GM19238 (cell line): Measurements from ENCODE around the gene MAS1L.

Source experiments
- DNase-seq: peaks from one replicate; pipeline ENCODE4 v3.0.0; 2011; ENCODE audit warnings: low spot score; ENCODE audit not compliant: insufficient read length

MAS1L gene, protein sequence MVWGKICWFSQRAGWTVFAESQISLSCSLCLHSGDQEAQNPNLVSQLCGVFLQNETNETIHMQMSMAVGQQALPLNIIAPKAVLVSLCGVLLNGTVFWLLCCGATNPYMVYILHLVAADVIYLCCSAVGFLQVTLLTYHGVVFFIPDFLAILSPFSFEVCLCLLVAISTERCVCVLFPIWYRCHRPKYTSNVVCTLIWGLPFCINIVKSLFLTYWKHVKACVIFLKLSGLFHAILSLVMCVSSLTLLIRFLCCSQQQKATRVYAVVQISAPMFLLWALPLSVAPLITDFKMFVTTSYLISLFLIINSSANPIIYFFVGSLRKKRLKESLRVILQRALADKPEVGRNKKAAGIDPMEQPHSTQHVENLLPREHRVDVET

DNA sequence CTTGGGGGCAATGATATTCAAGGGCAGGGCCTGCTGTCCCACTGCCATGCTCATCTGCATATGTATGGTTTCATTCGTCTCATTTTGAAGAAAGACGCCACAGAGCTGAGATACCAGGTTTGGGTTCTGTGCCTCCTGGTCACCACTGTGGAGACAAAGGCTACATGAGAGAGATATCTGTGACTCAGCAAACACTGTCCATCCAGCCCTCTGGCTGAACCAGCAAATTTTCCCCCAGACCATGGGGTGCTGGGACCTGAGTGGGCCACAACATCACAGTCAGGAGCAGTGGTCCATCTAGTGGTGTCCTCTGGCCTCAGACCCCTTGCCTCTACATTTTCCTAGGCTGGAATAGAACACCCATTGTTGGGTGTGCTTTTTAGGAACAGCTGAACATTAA lies at the start of gene MAS1L:
Gene MAS1L (minus strand): TSS at position 297 of the 400 bp plus-strand sequence. CDS start 54 bp downstream, at position 243.
- DNase-seq: no peak

DNA sequence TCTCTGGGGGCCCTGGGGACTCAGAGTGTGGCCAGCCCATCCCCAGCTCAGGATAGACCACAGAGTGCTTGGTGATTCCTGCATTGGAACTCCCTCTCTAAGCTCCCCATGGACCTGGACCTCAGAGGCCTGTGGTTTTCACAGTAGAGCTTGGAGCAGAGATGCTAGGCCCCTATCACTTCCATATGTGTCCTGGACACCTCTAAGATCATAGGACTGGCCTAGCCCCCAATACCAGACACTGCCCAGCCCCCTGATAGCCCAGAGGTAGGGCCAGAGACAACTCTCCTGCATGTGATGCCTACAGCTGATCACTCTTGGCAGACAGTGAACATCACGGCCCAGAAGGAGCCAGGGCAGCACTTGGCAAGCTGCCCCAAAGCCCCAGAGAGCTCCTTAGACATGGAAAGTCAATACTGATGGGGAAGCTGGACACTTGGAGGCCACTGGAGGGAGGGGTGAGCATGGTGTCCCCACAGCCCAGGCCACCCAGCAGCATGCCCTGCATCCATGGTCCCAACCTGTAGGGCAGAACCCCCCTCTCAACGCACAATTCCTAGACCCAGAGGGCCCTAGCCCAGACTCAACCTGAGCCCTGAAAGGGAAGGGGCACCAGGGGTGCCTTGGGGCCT lies 44.7 kb upstream of the MAS1L start:
- DNase-seq: no peak

DNA sequence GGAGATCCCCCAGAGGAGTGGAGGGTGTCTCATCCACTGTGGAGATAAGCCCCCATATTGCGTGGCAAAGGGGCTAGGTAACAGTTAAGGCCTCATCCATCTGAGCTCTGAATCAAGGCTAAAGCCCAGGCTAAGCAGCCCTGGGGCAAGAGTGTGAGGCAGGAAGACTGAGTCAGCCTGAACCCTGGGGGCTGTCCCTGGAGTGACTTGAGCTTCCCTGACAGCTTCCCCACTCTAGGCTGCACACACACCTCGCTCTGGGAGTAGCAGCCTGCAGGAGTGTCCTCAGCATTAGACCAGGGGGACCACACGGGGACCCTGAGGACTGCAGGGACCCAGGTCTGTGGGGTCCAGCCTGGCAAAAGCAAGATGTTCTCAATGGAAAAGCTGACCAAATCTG lies 43.9 kb upstream of the MAS1L start:
- DNase-seq: no peak

DNA sequence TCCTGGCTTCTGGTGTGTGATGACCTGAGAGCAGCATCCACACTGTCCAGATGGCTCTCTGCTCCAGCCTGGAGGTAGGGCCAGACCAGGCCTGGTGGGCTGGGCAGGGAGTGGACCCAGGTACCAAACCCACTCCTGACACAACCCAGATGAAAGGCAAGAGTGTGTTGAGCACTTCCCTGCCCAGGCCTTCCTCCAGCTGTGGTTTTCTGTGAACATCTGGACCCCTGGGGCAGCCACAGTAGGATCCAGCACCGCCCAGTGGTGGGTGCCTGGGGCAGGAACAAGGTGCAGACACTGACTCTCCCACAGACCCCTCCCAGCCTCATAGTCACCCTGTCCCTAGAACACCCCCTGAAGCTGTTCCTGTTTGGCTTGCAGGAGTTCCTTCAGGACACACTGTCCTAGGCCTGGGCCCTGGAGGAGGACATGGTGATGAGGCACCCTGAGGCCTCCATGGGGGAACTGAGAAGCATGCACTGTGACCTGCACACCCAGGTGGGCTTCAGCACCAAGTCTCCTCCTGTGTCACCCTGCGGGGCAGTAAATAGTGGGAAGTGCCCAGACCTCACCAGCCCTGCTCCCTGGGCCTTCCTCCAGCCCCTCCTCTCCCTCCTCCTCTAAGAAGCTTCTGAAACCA lies 43.0 kb upstream of the MAS1L start:
- no peak for DNase-seq

DNA sequence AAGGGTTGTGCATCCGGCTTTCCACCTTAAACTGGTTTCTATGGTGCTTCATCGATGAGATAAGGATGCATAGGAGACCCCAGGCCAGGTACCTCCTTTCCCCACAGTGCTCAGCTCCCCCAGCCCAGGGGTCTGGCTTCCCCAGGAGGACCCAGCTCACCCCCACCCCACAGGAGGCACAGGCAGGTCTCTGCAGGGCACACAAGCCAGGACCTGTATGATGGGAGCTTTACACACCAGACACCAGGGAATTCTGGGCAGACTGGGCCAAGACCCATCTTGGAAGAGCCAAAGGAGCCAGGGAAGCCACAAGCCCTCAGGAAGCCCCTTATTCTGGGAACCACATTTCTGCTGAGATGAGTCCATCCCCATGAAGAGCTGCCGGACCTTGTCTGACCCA lies 42.2 kb upstream of the MAS1L start:
- DNase-seq: no peak

DNA sequence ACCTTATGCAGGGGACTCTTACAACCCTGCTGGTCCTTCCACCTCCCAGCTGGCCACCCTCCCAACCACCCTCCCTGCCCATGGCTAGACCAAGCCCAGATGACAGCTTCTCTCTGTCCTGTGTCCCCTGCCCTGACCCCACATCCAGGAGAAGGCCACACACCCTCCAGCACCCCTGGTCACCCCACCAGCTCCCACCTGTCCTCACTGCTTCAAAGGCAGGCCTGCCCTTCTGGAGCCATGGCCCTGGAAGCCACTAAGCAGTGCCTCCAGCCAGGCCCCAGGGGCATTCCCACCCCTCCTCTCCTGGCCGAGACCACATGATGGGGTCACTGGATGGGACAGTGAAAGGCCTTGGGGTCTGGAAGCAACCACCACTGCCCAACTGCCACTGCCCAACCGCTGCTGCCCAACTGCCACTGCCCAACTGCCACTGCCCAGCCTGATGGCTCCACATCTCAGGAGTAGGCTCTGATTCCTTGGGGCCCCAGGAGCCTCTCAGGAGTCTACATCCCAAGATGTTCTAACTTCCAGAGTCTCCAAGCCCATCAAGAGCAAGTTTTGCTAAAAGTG lies 41.3 kb upstream of the MAS1L start:
- no peak for DNase-seq

DNA sequence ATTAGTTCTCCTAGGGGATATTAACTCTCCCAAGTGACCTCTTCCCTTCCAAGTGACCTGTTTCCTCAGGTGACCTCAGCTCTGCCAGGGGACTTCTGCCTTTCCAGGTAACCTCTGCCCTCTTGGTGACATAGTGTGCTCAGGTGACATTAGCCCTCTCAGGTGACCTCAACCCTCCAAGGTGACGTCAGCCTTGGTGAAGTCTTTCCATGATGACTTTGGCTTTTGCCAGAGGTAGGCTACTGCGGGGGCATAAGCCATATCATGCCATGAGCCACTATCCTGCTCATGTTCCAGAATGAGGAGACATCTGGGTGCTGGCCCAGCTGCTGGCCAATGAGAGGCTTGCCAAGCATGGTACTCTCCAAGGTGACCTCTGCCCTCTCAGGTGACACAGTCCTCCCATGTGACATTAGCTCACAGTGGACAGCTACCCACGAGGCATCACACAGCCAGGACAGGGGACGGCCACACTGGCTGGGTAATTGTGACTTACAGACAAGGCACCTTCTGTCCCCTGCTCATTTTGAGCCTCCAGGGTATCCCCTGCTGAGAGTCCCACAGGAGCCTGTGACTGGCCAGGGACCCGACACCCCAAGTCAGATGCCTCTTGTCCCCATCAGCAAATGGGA lies 40.7 kb upstream of the MAS1L start:
- no peak for DNase-seq

DNA sequence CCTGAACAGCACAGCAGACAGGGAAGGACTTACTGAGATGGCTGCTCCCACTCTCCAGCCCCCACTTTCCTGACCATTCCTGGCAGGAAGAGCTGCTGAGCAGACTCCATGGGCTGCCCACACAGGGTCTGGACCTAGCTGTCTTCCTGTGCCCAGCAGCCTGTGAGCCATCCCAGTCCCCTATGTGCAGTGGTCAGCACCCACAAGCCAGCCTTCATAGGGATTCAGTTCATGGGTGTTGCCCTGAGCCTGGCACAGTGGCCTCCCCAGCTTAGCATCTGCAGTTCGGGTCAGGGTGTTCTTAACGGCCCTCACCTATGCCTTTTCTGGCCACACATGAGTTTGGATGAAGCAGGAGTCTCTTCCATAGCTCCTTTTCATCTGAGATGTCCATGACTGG lies 39.8 kb upstream of the MAS1L start:
- DNase-seq: no peak

DNA sequence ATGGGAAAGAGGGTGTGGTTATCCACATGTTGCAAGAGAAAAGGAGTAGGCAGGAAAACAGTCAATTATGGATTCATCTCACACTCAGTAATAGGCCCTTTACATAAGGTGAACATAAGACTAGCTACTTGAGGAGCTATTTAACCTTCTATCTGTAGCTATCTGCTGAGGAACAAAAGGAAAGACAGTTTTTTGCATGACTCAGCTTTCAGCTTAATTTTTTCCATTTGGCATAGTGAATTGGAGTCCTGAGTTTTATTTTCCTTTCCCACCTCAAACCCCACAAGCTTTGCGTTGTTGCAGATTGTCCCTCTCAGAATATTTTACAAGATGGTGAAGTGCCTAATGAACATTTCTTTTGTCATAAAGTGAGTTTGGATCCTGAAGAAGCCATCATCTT lies 39.4 kb upstream of the MAS1L start:
- no peak for DNase-seq

DNA sequence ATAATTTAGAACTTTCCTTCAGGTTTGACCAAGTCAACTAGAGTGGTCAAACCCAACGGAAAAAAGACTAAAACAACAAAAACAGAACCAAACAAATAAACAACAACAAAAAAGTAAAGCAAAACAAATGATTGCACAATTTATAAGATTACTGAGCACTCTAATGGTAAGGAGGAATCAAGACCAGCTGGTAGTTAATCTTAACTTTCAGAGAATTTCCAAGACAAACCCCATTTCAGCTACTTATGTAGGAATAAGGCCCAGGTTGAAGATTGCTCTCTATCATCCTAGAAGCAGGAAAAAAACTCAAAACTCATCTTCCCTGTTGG lies 37.5 kb upstream of the MAS1L start:
- DNase-seq: no peak

DNA sequence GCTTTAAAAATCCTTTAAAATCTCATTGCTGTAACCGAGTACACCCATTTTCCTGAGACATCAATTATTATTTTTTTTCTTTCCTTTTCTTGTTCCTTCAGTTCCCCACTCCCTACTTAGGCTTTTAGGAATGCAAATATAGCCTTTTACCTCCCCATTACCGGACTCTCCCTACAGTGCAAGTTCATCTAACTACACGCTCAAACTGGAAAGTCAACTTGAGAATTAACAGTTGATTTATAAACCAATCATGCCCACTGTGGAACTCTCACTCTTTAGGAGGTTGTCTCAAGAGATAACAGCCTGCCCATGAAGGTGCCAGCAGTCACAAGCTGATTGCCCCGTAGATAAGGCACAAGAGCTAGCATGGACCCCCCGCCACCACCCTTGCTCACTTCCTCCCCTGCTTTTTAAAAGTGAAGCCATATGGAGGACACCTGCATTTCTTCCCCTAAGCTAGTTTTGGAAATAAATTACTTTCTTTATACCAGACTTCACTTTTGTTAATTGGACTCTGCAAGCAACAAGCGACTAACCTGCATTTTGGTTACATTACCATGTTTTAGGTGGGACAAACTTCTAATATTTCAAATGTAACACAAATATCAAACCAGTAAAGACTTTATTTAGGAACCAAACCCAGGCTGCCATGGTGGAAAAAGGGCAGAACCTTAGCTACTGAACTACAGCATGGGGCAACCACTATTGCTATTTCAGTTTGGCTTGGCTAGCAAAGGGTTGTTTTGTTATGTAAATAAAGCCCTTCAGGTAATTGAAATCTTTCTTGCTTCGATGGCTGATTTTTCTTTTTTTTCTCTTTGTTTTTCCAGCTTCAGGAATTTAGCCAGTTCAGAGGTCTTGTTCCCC lies 36.9 kb upstream of the MAS1L start:
- no peak for DNase-seq

DNA sequence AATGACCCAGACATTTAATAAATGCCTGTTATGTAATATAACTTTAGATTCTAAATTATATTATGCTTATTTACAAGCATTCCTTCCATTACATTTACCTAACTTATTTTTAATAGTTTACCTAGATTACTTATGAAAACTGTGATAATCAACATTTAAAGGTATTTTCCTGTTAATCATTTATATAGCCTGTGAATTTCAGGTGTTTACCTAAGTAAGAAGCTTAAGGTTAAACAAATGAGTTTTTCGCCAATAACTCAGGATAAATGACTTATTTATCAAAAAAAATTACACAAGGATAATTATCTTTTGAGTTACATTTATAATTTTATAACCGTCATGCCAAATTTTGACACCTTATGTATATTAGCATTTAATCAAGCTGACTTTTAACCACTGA lies 36.3 kb upstream of the MAS1L start:
- no peak for DNase-seq

DNA sequence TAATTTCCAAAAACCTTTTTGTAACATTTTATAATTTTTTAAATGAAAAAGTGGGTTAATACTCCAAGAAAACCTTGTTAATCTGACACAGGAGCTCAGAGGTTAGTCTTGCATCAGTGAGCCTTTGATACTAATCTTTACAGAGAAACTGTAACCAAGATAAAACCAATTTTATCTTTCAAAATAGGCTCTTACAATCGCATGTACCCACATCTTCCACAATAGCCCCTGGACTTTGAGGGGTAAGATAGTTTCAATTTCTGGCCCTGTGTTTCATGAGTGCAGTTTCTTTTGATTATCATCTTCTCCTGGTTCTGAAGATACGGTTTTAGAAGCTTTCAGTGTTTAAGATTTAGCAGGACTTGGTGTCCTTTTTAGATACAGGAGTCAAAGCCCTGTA lies 34.5 kb upstream of the MAS1L start:
- no peak for DNase-seq

DNA sequence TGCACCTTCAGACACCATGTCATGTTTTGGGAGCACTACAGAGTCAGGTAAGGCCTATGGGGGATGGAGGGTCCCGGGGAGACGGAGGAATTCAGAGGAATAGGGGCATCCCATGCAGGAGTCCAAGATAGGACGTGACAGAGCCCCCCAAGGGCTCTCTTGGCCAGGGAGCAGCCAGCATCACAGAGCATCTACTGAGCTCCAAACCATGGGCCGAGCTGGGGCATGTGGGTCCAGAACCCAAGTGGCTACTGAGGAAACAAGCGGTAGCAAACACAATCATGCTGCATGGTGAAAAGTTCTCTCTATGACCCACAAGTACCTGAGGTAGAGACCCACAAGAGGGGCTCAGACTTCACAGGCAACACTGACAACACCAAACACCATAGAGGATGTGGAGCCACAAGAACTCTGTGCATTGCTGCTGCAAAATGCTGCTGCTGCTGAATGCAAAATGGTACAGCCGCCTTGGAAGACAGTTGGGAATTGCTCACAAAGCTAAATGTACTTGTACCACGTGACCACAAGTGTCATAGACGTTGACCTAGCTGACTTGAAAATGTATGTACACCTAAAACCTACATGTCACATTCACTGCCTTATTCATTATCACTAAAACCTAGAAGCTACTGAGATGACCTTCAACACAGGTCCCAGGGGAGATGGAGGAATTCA lies 33.4 kb upstream of the MAS1L start:
- DNase-seq: no peak

DNA sequence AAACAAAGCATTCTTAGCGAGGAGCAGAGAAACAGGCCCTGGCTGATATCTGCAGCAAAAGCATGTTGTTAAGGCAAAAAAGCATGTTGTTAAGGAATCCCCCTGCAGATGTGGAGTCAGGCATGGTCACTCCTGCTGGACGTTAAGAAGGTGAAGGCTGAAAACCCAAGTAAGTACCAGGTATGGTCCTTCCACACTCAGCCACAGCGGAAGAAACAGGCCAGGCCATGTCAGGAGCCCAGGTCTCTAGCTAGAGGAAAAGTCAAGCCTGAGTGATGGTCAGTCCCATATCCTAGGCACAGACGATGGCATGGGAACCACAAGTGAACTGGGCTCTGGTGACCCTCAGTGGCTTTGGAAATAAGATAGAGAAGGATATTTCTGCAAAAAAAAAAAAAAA lies 32.5 kb upstream of the MAS1L start:
- DNase-seq: no peak

DNA sequence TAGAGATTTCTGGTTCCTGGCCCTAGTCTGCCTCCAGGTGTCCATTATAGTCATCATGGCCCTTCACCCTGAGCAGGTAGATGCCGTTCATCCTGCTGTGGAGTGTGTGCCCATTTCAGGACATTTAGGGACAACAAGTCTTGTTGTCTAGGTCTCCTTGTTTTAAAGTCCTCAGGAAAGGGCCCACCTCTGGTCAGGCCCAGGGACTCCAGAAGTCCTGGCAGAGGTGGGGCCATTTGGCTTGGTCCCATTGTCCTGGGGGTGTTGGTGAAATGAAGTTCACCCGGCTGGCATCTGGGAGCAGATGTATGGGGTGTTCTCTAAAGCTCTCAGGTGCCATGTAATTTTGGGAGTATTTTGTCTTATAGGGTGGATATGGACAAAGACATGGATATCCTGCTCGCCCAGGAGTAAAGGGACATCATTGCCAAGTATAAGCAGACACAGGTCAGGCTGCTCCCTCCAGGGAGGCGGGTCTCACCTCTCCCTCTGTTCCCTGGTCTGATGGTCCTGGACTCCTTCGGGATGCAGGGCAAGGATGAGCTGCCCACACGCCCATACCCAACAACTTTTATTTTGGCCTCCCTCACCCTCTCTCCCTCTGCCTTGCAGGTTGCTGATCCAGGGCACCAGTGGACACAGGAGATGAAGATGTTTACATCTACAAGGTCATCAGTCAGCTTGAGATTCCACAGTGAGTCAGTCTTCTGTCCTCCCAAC lies 31.7 kb upstream of the MAS1L start:
- DNase-seq: no peak

DNA sequence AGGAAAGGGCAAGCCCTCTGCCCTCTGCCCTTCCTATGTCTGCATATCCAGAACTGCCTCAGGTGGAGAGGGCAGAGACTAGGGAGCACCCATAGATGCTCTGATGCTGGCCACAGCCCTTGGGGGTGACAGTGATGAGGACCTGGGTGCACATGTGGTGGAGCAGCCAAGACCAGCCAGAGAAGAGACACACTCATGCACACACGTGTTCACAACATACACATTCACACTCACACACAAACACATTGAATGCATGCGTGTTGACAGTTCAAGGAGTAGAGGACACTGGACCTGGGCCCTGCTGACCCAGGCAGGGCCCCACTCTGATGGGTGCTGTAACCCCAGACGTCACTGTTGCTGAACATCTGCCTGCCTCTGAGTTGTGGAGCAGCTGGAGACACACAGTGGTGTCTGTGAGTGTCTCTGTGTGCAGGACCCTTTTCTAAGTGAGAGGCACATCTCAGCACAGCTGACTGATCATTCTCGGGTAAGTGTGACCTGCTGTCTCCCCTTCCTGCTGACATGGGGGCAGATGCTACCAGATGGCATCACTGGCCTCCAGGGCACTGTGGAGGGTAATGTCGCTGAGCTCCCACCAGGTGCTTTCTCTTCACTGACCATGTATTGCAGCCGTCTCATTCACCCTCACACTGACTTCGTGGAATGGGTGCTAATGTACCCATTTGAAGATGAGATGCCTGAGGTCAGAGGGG lies 30.1 kb upstream of the MAS1L start:
- no peak for DNase-seq

DNA sequence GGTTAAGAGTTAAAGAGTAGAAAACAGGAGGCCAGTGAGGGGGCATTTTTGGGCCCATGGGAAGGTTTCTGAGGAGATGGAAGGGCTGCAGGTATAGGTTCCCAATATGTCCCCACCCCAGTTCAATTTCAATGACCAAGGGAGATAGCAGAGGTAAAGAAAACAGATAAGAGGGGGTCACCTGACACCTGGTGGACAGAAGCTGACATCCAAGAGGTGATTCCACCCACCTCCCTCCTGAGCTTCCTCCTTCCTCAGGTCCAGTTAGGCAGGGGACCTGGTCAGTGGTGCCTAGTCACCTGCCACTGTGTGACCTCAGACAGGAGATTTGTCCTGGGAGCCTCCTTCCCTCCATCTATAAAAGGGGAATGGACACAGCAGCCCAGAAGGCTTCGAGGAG lies 29.5 kb upstream of the MAS1L start:
- no peak for DNase-seq

DNA sequence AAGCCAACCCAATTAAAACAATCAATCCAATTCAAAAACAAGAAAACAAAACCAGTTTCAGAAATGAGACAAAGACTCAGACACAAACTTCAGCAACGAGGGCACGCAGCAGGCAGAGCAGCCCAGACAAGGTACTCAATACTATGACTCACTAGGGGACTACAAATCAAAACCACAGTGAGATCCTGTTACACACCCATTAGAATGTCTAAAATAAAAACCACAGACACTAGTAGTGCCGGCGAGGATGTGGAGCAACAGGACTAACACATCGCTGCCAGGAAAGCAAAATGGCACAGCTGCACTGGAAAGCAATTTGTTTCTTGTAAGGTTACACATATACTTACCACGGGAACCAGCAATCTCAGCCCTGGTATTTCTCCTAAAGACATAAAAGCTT lies 28.4 kb upstream of the MAS1L start:
- no peak for DNase-seq
